ENCODE measurements around the gene BCL2L12.

DNA sequence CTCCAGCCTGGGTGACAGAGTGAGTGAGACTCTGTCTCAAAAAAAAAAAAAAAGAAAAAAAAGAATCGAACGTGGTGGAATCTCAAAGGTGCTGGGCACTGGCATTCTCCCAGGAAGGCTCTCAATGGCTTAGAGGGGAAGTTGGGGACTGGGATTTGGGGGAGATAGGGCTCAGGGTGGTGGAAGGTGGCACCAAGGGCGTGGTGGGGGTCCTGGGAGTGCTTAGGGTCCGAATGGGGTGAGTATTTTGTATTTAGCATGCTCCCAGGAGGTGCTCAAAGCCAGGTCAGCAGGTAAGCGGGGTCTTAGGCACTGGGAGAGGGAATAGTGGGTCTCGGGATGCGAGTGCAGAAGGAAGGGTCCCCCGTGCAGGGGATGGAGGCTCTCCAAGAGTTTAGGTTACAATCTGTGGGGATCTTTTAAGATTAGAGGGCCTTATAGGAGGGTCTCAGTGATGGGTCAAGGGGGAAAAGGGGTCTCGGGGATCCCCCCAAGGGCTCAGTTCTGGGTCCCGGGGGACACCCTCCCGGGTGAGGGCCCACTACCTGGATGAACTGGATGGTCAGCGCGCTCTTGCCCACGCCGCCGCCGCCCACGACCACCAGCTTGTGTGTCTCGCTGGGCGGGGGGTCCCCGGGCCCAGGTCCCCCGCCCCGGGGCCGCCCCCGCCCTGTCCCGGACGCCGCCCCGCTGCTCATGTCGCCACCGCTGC is 26.2 kb upstream of the BCL2L12 start:
- TF ChIP-seq EP300 (IDR thresholded peaks at IDR 0.05; ENCODE audit: borderline replicate concordance in 1 of 2, low read depth in 1 of 2, low read length in 1 of 2): no peak
- TF ChIP-seq, protein P1, sequence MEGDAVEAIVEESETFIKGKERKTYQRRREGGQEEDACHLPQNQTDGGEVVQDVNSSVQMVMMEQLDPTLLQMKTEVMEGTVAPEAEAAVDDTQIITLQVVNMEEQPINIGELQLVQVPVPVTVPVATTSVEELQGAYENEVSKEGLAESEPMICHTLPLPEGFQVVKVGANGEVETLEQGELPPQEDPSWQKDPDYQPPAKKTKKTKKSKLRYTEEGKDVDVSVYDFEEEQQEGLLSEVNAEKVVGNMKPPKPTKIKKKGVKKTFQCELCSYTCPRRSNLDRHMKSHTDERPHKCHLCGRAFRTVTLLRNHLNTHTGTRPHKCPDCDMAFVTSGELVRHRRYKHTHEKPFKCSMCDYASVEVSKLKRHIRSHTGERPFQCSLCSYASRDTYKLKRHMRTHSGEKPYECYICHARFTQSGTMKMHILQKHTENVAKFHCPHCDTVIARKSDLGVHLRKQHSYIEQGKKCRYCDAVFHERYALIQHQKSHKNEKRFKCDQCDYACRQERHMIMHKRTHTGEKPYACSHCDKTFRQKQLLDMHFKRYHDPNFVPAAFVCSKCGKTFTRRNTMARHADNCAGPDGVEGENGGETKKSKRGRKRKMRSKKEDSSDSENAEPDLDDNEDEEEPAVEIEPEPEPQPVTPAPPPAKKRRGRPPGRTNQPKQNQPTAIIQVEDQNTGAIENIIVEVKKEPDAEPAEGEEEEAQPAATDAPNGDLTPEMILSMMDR (IDR thresholded peaks at IDR 0.05): no peak
